ENCODE data around the gene C2orf69.

C2orf69 gene

DNA sequence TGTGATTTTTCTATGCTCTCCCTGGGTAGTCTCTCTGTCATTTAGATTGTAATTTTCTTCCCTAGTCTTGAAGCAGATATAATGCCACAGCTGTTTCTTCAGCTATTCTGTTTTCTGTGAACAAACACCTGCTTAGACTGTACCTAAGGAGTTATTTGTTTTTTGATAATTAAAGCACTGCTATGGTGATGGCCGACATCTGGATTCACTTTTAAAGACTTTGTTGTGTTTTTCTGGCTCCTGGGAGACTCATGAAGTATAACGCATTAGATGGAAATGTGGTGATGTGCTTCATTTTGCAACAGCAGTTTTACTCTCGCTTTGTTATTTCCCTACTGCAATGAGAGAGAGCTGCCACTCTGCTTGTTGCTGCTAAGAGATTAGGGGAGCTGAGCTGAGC is 15.7 kb upstream of the C2orf69 start:
- no peak for TF ChIP-seq CTCF (IDR thresholded peaks at IDR 0.05; ENCODE audit: insufficient read depth, low read length, missing control alignments)
- H3K4me3 ChIP-seq (ENCODE audit: low read depth, low read length) = no peak overlapping the region
- CTCF ChIA-PET = interaction anchor here (0.8 kb wide), 1 partner anchor 15 kb away, joined by 3 read pairs; the partner anchor contains the start of gene C2orf69
- POLR2A ChIA-PET = no interaction called here
- DNase-seq (ENCODE audit: low read depth, low spot score) = no peak

- no peak for DNase-seq (ENCODE audit: low read depth, low spot score)
- POLR2A ChIA-PET = no interaction called here
Observed at GRCh38 chr2:199896617-199897016, 14.5 kb upstream of the C2orf69 start.

DNA sequence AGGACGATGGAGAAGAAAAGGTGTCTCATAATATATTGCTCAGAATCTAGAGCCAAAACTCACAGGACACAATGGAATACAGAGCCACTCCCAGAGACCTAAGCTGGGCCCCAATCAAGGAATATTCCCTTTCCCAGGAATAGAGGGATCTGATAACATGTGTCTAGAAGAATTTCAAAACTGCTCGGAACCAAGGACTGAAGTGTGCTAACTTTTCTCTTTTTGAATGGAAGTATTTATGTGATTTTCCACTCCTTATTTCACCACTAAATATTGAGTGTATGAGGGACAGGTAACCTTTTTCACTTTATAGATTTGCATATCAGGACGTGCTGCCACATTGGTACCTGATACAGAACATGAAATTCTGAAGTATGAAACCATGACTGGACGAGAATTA is 9.2 kb upstream of the C2orf69 start:
- H3K4me3 ChIP-seq (ENCODE audit: low read depth, low read length) = no peak overlapping the region
- TF ChIP-seq CTCF (IDR thresholded peaks at IDR 0.05; ENCODE audit: insufficient read depth, low read length, missing control alignments) = no peak
- ChIA-PET CTCF (no interaction called here), POLR2A (no interaction called here)
- no peak for DNase-seq (ENCODE audit: low read depth, low spot score)

More at GRCh38 chr2:199896617-199897016, 14.5 kb upstream of the C2orf69 start:
- no peak for TF ChIP-seq CTCF (IDR thresholded peaks at IDR 0.05; ENCODE audit: insufficient read depth, low read length, missing control alignments)
- no peak overlapping the region for H3K4me3 ChIP-seq (ENCODE audit: low read depth, low read length)
- CTCF ChIA-PET = no interaction called here

DNA sequence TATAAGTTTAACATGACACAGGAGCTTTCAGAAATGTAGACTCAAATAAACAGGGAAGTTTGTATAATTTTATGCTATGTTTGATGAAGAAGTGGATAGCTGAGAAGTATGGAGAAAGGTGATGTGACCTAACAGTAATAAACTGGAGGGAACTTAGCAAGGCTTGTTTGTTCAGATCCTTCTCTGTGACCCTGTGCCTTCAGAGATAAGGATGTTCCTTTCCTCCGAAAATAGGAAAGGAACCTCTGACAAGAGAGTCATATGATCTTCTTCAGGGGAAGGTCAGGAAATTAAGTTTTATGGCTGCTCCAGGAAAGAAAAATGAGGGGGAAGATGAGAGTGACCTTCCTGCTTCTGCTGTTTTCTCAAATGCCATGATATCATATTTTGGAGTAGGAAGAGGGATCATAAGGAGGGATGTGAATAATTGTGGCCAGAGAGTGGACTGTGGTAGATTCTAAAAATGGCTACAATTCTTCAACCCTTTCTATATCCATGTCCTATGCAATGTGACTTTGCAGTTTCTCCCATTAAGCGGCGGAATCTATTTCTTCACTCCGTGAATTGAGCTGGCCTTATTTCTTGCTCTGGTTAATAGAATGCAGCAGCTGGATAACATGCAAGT is 8.5 kb upstream of the C2orf69 start:
- CTCF ChIA-PET = no interaction called here
- POLR2A ChIA-PET = no interaction called here
- no peak overlapping the region for H3K4me3 ChIP-seq (ENCODE audit: low read depth, low read length)
- DNase-seq (ENCODE audit: low read depth, low spot score) = no peak
- no peak for TF ChIP-seq CTCF (IDR thresholded peaks at IDR 0.05; ENCODE audit: insufficient read depth, low read length, missing control alignments)

- POLR2A ChIA-PET = no interaction called here
Observed at GRCh38 chr2:199903111-199903510, 8.0 kb upstream of the C2orf69 start.

More at GRCh38 chr2:199903111-199903510, 8.0 kb upstream of the C2orf69 start:
- CTCF ChIA-PET = no interaction called here
- no peak for TF ChIP-seq CTCF (IDR thresholded peaks at IDR 0.05; ENCODE audit: insufficient read depth, low read length, missing control alignments)
- DNase-seq (ENCODE audit: low read depth, low spot score) = no peak
- no peak overlapping the region for H3K4me3 ChIP-seq (ENCODE audit: low read depth, low read length)
